ENCODE measurements around the gene MAP4K3.
A peak's percentile ranks its signal among the peaks of the same experiment; 100 is the strongest.

MAP4K3 gene

GRCh38 chr2:39409697-39410389 lies 27.2 kb downstream of the MAP4K3 start:
- Histone ChIP-seq H3K9me3 (ENCODE audit: low read depth, low read length) (no peaks in the 10 kb centered on the region), H3K36me3 (ENCODE audit: insufficient read depth, low read length) (no peaks in the 10 kb centered on the region), H3K9ac (ENCODE audit: insufficient read length) (no peak overlapping the region), H3K4me3 (no peak overlapping the region), H3K27ac (no peak overlapping the region)
- no peak for DNase-seq (ENCODE audit: low read depth, low spot score)
- no peak for TF ChIP-seq POLR2AphosphoS5 (IDR thresholded peaks at IDR 0.05; ENCODE audit: borderline replicate concordance, low read depth, low read length)

- H3K9ac ChIP-seq (ENCODE audit: insufficient read length) = no peak overlapping the region
- H3K36me3 ChIP-seq (ENCODE audit: insufficient read depth, low read length) = no peaks in the 10 kb centered on the region
- peak overlapping the region; percentile 76 for H3K27ac ChIP-seq
- no peak for TF ChIP-seq EZH2 (IDR thresholded peaks at IDR 0.05)
- TF ChIP-seq POLR2AphosphoS5 (IDR thresholded peaks at IDR 0.05; ENCODE audit: borderline replicate concordance, low read depth, low read length) = no peak
- TF ChIP-seq FOXP2 (optimal IDR thresholded peaks at IDR 0.05; ENCODE audit: control extremely low read depth, extremely low read length, insufficient read depth) = no peak
- peak; percentile 72 for DNase-seq (ENCODE audit: low read depth, low spot score)
- peak overlapping the region; percentile 52 for H3K4me3 ChIP-seq
- H3K9me3 ChIP-seq (ENCODE audit: low read depth, low read length) = no peaks in the 10 kb centered on the region
Measured at GRCh38 chr2:39408351-39409136, 28.5 kb downstream of the MAP4K3 start.

- no peak overlapping the region for H3K9ac ChIP-seq (ENCODE audit: insufficient read length)
- H3K4me3 ChIP-seq = peak overlapping the region; percentile 52
- peak overlapping the region; percentile 76 for H3K27ac ChIP-seq
- DNase-seq (ENCODE audit: low read depth, low spot score) = no peak
- H3K36me3 ChIP-seq (ENCODE audit: insufficient read depth, low read length) = no peaks in the 10 kb centered on the region
- TF ChIP-seq EZH2 (IDR thresholded peaks at IDR 0.05) (no peak), FOXP2 (optimal IDR thresholded peaks at IDR 0.05; ENCODE audit: control extremely low read depth, extremely low read length, insufficient read depth) (no peak), POLR2AphosphoS5 (IDR thresholded peaks at IDR 0.05; ENCODE audit: borderline replicate concordance, low read depth, low read length) (no peak)
- H3K9me3 ChIP-seq (ENCODE audit: low read depth, low read length) = no peaks in the 10 kb centered on the region
Measured at GRCh38 chr2:39407516-39408296, 29.4 kb downstream of the MAP4K3 start.

GRCh38 chr2:39405364-39405763 lies 31.7 kb downstream of the MAP4K3 start:
- Histone ChIP-seq H3K27ac (no peak overlapping the region), H3K4me3 (no peak overlapping the region), H3K9me3 (ENCODE audit: low read depth, low read length) (no peaks in the 10 kb centered on the region), H3K9ac (ENCODE audit: insufficient read length) (no peak overlapping the region), H3K36me3 (ENCODE audit: insufficient read depth, low read length) (no peaks in the 10 kb centered on the region)
- TF ChIP-seq EZH2 (IDR thresholded peaks at IDR 0.05) (no peak), POLR2AphosphoS5 (IDR thresholded peaks at IDR 0.05; ENCODE audit: borderline replicate concordance, low read depth, low read length) (no peak), FOXP2 (optimal IDR thresholded peaks at IDR 0.05; ENCODE audit: control extremely low read depth, extremely low read length, insufficient read depth) (no peak)
- DNase-seq (ENCODE audit: low read depth, low spot score) = no peak

- Histone ChIP-seq H3K9ac (ENCODE audit: insufficient read length) (no peak overlapping the region), H3K9me3 (ENCODE audit: low read depth, low read length) (no peaks in the 10 kb centered on the region), H3K27ac (no peak overlapping the region), H3K36me3 (ENCODE audit: insufficient read depth, low read length) (no peaks in the 10 kb centered on the region), H3K4me3 (no peak overlapping the region)
- TF ChIP-seq FOXP2 (optimal IDR thresholded peaks at IDR 0.05; ENCODE audit: control extremely low read depth, extremely low read length, insufficient read depth) (no peak), POLR2AphosphoS5 (IDR thresholded peaks at IDR 0.05; ENCODE audit: borderline replicate concordance, low read depth, low read length) (no peak), EZH2 (IDR thresholded peaks at IDR 0.05) (no peak)
- DNase-seq (ENCODE audit: low read depth, low spot score) = no peak
Measured at GRCh38 chr2:39403311-39403710, 33.8 kb downstream of the MAP4K3 start.

GRCh38 chr2:39401319-39401718 lies 35.8 kb downstream of the MAP4K3 start:
- Histone ChIP-seq H3K36me3 (ENCODE audit: insufficient read depth, low read length) (no peaks in the 10 kb centered on the region), H3K4me3 (no peak overlapping the region), H3K9me3 (ENCODE audit: low read depth, low read length) (no peaks in the 10 kb centered on the region), H3K9ac (ENCODE audit: insufficient read length) (no peak overlapping the region), H3K27ac (no peak overlapping the region)
- no peak for TF ChIP-seq POLR2AphosphoS5 (IDR thresholded peaks at IDR 0.05; ENCODE audit: borderline replicate concordance, low read depth, low read length)
- no peak for TF ChIP-seq EZH2 (IDR thresholded peaks at IDR 0.05)
- TF ChIP-seq FOXP2 (optimal IDR thresholded peaks at IDR 0.05; ENCODE audit: control extremely low read depth, extremely low read length, insufficient read depth) = no peak
- DNase-seq (ENCODE audit: low read depth, low spot score) = no peak

- DNase-seq (ENCODE audit: low read depth, low spot score) = no peak
- H3K27ac ChIP-seq = no peak overlapping the region
- H3K4me3 ChIP-seq = no peak overlapping the region
- no peaks in the 10 kb centered on the region for H3K36me3 ChIP-seq (ENCODE audit: insufficient read depth, low read length)
- TF ChIP-seq EZH2 (IDR thresholded peaks at IDR 0.05) (no peak), FOXP2 (optimal IDR thresholded peaks at IDR 0.05; ENCODE audit: control extremely low read depth, extremely low read length, insufficient read depth) (no peak), POLR2AphosphoS5 (IDR thresholded peaks at IDR 0.05; ENCODE audit: borderline replicate concordance, low read depth, low read length) (no peak)
- H3K9ac ChIP-seq (ENCODE audit: insufficient read length) = no peak overlapping the region
- H3K9me3 ChIP-seq (ENCODE audit: low read depth, low read length) = no peaks in the 10 kb centered on the region
Measured at GRCh38 chr2:39399570-39399969, 37.5 kb downstream of the MAP4K3 start.

- no peaks in the 10 kb centered on the region for H3K36me3 ChIP-seq (ENCODE audit: insufficient read depth, low read length)
- no peak overlapping the region for H3K27ac ChIP-seq
- no peak overlapping the region for H3K4me3 ChIP-seq
- TF ChIP-seq EZH2 (IDR thresholded peaks at IDR 0.05) (no peak), POLR2AphosphoS5 (IDR thresholded peaks at IDR 0.05; ENCODE audit: borderline replicate concordance, low read depth, low read length) (no peak), FOXP2 (optimal IDR thresholded peaks at IDR 0.05; ENCODE audit: control extremely low read depth, extremely low read length, insufficient read depth) (no peak)
- DNase-seq (ENCODE audit: low read depth, low spot score) = no peak
- no peaks in the 10 kb centered on the region for H3K9me3 ChIP-seq (ENCODE audit: low read depth, low read length)
- no peak overlapping the region for H3K9ac ChIP-seq (ENCODE audit: insufficient read length)
Measured at GRCh38 chr2:39395313-39395712, 41.8 kb downstream of the MAP4K3 start.

Data from SK-N-MC (cell line).